Common myeloid progenitor, CD34-positive (primary cell): ENCODE measurements around the gene FAM187B.
"Not testable (repeated sequence)": the region's sequence is repeated elsewhere in the genome, so short reads cannot be mapped to it uniquely, and the experiment has no call there.

Experiments
- CTCF ChIA-PET: fragments of 350-600 bp; sonication (Branson Sonifier 250); formaldehyde crosslinking; loops from one replicate; lab custom pipeline; 2021; ENCODE audit warnings: antibody characterized with exemption; lab: Charles Lee
- POLR2A ChIA-PET: fragments of 350-600 bp; sonication (Branson Sonifier 250); formaldehyde crosslinking; loops from one replicate; lab custom pipeline; 2021; ENCODE audit warnings: antibody characterized with exemption; lab: Charles Lee
- DNase-seq, 3 donors: peaks; one replicate each; pipeline versions ENCODE4 v3.0.0 to v3.0.0-alpha.2; 2013
- H3K27ac ChIP-seq, 2 experiments: 1 replicate in 1 of 2; 2 replicates in 1 of 2; pipeline ENCODE4 v1.7.0; 2013; ENCODE audit warnings: inconsistent platforms in 2 of 2, low read length in 2 of 2, mild to moderate bottlenecking in 2 of 2, low read depth in 1 of 2, moderate library complexity in 1 of 2; ENCODE audit not compliant: severe bottlenecking in 2 of 2, insufficient read depth in 1 of 2, poor library complexity in 1 of 2
- H3K27me3 ChIP-seq, 5 experiments: replicated peaks in 2 of 5; 1 replicate in 3 of 5; 2 replicates in 2 of 5; pipeline versions ENCODE4 v1.6.1 to v1.7.0; 2013; ENCODE audit warnings: low read length in 4 of 5, mild to moderate bottlenecking in 2 of 5, moderate library complexity in 2 of 5, inconsistent platforms in 1 of 5; ENCODE audit not compliant: insufficient read depth in 5 of 5, control insufficient read depth in 4 of 5
- H3K36me3 ChIP-seq, 4 experiments: 1 replicate in 2 of 4; 2 replicates in 2 of 4; pipeline versions ENCODE4 v1.6.1 to v1.7.0; 2013; ENCODE audit warnings: low read length in 3 of 4, control low read depth in 1 of 4, mild to moderate bottlenecking in 1 of 4; ENCODE audit not compliant: control insufficient read depth in 4 of 4, insufficient read depth in 4 of 4
- H3K4me1 ChIP-seq, 4 experiments: 1 replicate in 3 of 4; 2 replicates in 1 of 4; pipeline versions ENCODE4 v1.6.1 to v1.7.1; 2013; ENCODE audit warnings: low read length in 3 of 4, mild to moderate bottlenecking in 3 of 4, control low read depth in 1 of 4, inconsistent platforms in 1 of 4, moderate library complexity in 1 of 4; ENCODE audit not compliant: control insufficient read depth in 4 of 4, insufficient read depth in 4 of 4; ENCODE audit errors: control extremely low read depth in 1 of 4
- H3K4me3 ChIP-seq, 7 experiments: 1 replicate in 4 of 7; 2 replicates in 3 of 7; pipeline versions ENCODE4 v1.5.1 to v1.7.0; 2013; ENCODE audit warnings: mild to moderate bottlenecking in 7 of 7, low read length in 6 of 7, moderate library complexity in 6 of 7, inconsistent platforms in 2 of 7, low read depth in 2 of 7, control low read depth in 1 of 7; ENCODE audit not compliant: insufficient read depth in 4 of 7, control insufficient read depth in 1 of 7; ENCODE audit errors: extremely low read depth in 1 of 7
- H3K9me3 ChIP-seq, 5 experiments: 1 replicate in 4 of 5; 2 replicates in 1 of 5; pipeline versions ENCODE4 v1.6.1 to v1.7.1; 2013; ENCODE audit warnings: low read length in 4 of 5, mild to moderate bottlenecking in 2 of 5, inconsistent platforms in 1 of 5, low read depth in 1 of 5, moderate library complexity in 1 of 5; ENCODE audit not compliant: control insufficient read depth in 4 of 5, insufficient read depth in 2 of 5; ENCODE audit errors: control extremely low read depth in 1 of 5
- WGBS: methylation state at CpG from one replicate; pipeline ENCODE4 v1.1.5; 2013; ENCODE audit not compliant: insufficient coverage; 5-methylcytosine and 5-hydroxymethylcytosine counted together

Gene FAM187B

DNA sequence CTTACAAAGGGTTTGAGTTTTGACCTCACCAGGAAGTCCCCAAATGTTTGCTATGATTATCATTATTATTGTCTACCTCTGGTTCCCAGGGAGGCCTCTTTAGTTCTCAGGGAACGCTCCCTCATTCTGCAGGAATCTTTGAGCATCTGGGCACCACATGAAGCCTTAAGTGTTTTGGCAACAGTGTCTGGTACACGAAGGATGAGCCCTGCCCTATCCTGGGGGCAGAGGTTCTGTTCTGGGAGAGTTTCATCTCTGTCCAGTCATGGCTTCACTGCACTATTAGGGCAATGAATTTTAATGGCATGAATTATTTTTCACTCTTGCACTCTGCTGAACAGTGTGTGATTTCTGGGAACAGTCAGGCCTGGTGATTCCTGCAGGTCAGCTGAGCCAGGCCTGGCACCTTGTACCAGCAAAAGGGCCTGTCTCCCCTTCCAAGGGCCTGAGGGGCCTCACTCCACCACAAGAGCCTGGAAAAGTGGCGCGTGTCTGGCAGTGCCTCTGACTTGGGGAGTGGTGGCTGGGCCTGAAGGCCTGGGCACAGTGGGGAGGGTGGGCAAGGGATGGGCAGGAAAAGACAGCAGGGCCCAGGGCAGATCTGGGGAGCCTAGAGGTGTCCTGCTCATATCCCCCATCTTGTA is 4.6 kb downstream of the FAM187B start:
- Histone ChIP-seq H3K36me3 (no peaks in the 10 kb centered on the region), H3K27me3 (no peaks in the 10 kb centered on the region), H3K4me3 (no peak overlapping the region), H3K27ac (no peak overlapping the region), H3K9me3 (peaks cover 0 to 11% (median 0%) of the 10 kb centered on the region in 5 experiments), H3K4me1 (peaks cover 5 to 29% (median 21%) of the 10 kb centered on the region in 4 experiments)
- ChIA-PET POLR2A (no interaction called here), CTCF (interaction anchor here (1.0 to 1.8 kb wide), 3 partner anchors 10 to 76 kb away, joined by 3 to 4 read pairs (median 3); no protein-coding TSS in a partner anchor)
- WGBS: 100% methylated on average over 3 of the region's 4 CpGs
- DNase-seq: no peak

DNA sequence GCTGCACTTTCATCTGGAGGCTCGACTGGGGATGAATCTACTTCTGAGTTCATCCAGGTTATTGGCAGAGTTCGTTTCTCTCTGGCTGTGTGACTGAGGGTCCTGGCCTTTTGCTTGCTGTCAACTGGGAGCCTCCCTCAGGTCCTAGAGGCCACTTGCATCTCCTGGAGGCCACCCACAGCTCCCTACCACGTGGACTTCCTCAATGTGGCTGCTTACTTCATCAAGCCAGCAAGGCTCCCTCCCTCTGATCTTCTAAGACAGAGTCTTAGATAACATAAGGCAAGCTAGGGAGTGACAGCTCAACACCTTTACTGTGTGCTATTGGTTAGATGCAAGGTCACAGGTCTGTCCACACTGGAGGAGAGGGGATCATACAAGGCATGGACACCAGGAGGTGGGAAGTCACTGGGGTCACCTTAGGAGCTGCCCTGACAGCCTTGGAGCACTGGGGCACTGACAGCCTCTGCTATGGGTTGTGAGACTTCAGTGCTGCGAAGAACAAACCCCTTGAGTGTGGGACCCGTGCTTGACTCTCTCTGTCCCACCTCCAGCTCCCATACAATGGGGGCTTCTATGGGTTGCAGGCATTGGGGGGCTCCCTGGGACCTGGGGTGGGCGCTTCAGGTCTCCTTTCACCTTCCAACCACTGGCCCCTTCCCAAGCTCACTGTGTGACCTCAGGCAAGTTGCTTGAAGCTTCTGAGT is 5.3 kb downstream of the FAM187B start:
- WGBS: 71% methylated on average over 6 of the region's 6 CpGs
- DNase-seq: no peak
- CTCF ChIA-PET: interaction anchor here (1.0 to 1.8 kb wide), 4 partner anchors 9 to 75 kb away, joined by 3 to 4 read pairs (median 4); no protein-coding TSS in a partner anchor
- POLR2A ChIA-PET: no interaction called here
- no peaks in the 10 kb centered on the region for H3K36me3 ChIP-seq
- no peaks in the 10 kb centered on the region for H3K27me3 ChIP-seq
- H3K27ac ChIP-seq: no peak overlapping the region
- H3K9me3 ChIP-seq: peaks cover 0 to 12% (median 0%) of the 10 kb centered on the region in 5 experiments
- peaks cover 5 to 29% (median 21%) of the 10 kb centered on the region in 4 experiments for H3K4me1 ChIP-seq
- no peak overlapping the region for H3K4me3 ChIP-seq

- 95% methylated on average over 7 of the region's 7 CpGs for WGBS
- CTCF ChIA-PET: interaction anchor here (1.4 to 1.8 kb wide), 3 partner anchors 8 to 11 kb away, joined by 3 to 4 read pairs (median 4); no protein-coding TSS in a partner anchor
- DNase-seq: no peak
These were observed 6.0 kb downstream of the FAM187B start for GRCh38 chr19:35222373-35223015.

GRCh38 chr19:35220973-35221590 is 7.5 kb downstream of the FAM187B start:
- peak overlapping the region in 1 of 7 experiments; percentile 4 for H3K4me3 ChIP-seq
- POLR2A ChIA-PET, H3K27me3 ChIP-seq, H3K36me3 ChIP-seq, DNase-seq: not testable (repeated sequence)
- WGBS: 100% methylated on average over 2 of the region's 4 CpGs
- H3K27ac ChIP-seq: peak overlapping the region in 1 of 2 experiments; percentile 10
- CTCF ChIA-PET: interaction anchor here (1.3 kb wide), 1 partner anchor 15 kb away, joined by 3 read pairs; no protein-coding TSS in a partner anchor
- H3K9me3 ChIP-seq: peaks cover 0 to 14% (median 0%) of the 10 kb centered on the region in 5 experiments
- peaks cover 5 to 45% (median 28%) of the 10 kb centered on the region in 4 experiments for H3K4me1 ChIP-seq

More at GRCh38 chr19:35222373-35223015, 6.0 kb downstream of the FAM187B start:
- Histone ChIP-seq H3K27me3 (no peaks in the 10 kb centered on the region), H3K4me1 (peaks cover 5 to 32% (median 23%) of the 10 kb centered on the region in 4 experiments), H3K4me3 (no peak overlapping the region), H3K9me3 (peaks cover 0 to 14% (median 0%) of the 10 kb centered on the region in 5 experiments), H3K27ac (no peak overlapping the region), H3K36me3 (no peaks in the 10 kb centered on the region)
- POLR2A ChIA-PET: no interaction called here

GRCh38 chr19:35220315-35220921 is 8.1 kb downstream of the FAM187B start:
- Histone ChIP-seq H3K4me3 (peak overlapping the region in 1 of 7 experiments; percentile 4), H3K4me1 (peaks cover 1 to 49% (median 28%) of the 10 kb centered on the region in 4 experiments), H3K27ac (peak overlapping the region in 1 of 2 experiments; percentile 10), H3K27me3 (no peaks in the 10 kb centered on the region), H3K36me3 (no peaks in the 10 kb centered on the region), H3K9me3 (peaks cover 0 to 14% (median 0%) of the 10 kb centered on the region in 5 experiments)
- CTCF ChIA-PET: interaction anchor here (1.3 kb wide), 2 partner anchors 15 to 36 kb away, joined by 3 read pairs; no protein-coding TSS in a partner anchor
- POLR2A ChIA-PET: no interaction called here
- 33% methylated on average over 3 of the region's 3 CpGs for WGBS
- DNase-seq: peak; percentile 72 to 91 (median 80)

- DNase-seq: no peak
- CTCF ChIA-PET: interaction anchor here (0.8 kb wide), 1 partner anchor 149 kb away, joined by 3 read pairs; no protein-coding TSS in a partner anchor
- no CpG with 5 or more reads among the region's 1 CpG for WGBS
- POLR2A ChIA-PET: no interaction called here
- Histone ChIP-seq H3K27me3 (no peaks in the 10 kb centered on the region), H3K36me3 (no peaks in the 10 kb centered on the region), H3K4me1 (peaks cover 2 to 55% (median 29%) of the 10 kb centered on the region in 4 experiments), H3K27ac (no peak overlapping the region), H3K9me3 (peaks cover 0 to 14% (median 0%) of the 10 kb centered on the region in 5 experiments), H3K4me3 (no peak overlapping the region)
These were observed 9.5 kb downstream of the FAM187B start for GRCh38 chr19:35219008-35219407.
